IPS-18c (cell line): ENCODE data around the gene RC3H2.
"Not testable (repeated sequence)": the region's sequence is repeated elsewhere in the genome, so short reads cannot be mapped to it uniquely, and the experiment has no call there.

Experiments used
- H3K4me3 ChIP-seq: 2 replicates; pipeline ENCODE4 v1.7.0; 2013; ENCODE audit warnings: low read depth, mild to moderate bottlenecking, low read length, moderate library complexity; ENCODE audit not compliant: insufficient read depth
- H3K9me3 ChIP-seq: one replicate; pipeline ENCODE4 v1.6.1; 2013; ENCODE audit warnings: mild to moderate bottlenecking, low read length, moderate library complexity; ENCODE audit not compliant: control insufficient read depth, insufficient read depth

RC3H2 gene

DNA sequence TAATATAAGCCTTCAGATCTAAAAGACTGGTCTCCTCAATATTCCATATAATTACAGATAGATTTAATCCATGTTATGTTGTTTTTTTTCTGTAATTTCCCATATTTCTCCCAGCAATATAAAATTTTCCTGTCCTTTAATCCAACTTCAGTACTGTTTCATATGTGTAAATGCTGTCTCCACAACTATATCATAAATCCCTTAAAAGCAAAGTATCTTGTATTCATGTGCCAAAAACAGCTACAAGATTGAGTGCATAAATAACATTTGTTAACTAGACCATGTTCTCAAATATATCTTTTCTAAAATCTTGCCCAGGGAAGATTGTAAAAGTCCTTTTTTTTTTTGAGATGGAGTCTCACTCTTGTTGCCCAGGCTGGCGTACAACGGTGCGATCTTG is 41.8 kb downstream of the RC3H2 start:
- Histone ChIP-seq H3K4me3 (no peak overlapping the region), H3K9me3 (no peaks in the 10 kb centered on the region)

DNA sequence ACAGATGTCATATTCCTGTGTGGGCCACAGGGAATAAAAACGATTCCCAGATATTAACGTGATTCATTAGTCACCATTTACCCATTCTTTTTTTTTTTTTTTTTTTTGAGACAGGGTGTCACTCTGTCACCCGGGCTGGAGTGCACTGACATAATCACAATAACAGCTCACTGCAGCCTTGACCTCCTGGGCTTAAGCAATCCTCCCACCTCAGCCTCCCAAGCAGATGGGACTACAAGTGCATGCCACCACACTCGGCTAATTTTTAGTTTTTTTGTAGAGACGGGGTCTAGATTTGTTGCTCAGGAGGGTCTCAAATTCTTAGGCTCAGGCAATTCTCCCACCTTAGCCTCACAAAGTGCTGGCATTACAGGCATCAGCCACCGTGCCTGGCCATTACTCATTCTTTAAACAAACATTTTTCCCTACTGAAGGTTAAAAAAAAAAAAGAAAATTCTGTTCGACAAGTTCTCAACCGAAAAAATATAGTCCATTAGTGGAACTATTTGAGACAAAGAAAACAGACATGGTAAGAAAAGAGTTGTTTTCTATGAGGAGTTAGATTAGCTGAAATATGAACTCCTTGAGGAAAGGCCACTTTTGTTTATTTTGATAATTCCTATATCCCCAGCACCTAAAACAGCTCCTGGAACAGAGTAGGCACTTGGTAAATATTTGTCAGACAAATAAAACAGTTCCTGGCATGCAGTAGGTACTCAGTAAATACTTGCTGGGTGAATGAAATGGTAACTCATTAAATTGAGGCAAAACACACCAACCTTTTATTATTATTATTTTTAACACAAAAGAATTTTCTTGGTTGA is 44.6 kb downstream of the RC3H2 start:
- H3K9me3 ChIP-seq, result no peaks in the 10 kb centered on the region
- no peak overlapping the region for H3K4me3 ChIP-seq

DNA sequence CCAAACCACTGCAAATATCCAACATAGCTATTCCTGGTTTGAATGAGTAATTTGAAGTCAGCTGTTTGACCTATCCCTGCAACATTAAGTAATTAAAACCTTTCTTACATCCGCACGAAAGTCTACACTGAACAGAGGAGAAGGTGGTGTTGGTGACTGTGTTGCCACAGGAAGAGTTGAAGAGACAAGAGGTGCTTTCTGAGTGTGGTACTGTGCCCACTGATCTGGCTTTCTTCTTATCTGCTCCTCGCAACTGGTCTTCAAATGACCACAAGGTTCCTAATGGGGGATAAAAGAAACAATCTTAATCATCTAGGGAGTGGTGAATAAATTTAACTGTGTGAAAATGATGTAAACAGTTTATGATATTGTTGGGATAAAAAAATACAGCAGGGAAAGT is 47.3 kb downstream of the RC3H2 start:
- H3K9me3 ChIP-seq, result no peaks in the 10 kb centered on the region
- no peak overlapping the region for H3K4me3 ChIP-seq

DNA sequence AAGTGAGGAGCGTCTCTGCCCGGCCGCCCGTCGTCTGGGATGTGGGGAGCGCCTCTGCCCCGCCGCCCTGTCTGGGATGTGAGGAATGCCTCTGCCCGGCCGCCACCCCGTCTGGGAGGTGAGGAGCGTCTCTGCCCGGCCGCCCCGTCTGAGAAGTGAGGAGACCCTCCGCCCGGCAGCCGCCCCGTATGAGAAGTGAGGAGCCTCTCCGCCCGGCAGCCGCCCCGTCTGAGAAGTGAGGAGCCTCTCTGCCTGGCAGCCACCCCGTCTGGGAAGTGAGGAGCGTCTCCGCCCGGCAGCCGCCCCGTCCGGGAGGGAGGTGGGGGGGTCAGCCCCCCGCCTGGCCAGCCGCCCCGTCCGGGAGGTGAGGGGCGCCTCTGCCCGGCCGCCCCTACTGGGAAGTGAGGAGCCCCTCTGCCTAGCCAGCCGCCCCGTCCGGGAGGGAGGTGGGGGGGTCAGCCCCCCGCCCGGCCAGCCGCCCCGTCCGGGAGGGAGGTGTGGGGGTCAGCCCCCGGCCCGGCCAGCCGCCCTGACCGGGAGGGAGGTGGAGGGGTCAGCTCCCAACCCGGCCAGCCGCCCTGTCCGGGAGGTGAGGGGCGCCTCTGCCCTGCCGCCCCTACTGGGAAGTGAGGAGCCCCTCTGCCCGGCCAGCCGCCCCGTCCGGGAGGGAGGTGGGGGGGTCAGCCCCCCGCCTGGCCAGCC is 52.9 kb downstream of the RC3H2 start:
- not testable (repeated sequence) for H3K9me3 ChIP-seq, H3K4me3 ChIP-seq

DNA sequence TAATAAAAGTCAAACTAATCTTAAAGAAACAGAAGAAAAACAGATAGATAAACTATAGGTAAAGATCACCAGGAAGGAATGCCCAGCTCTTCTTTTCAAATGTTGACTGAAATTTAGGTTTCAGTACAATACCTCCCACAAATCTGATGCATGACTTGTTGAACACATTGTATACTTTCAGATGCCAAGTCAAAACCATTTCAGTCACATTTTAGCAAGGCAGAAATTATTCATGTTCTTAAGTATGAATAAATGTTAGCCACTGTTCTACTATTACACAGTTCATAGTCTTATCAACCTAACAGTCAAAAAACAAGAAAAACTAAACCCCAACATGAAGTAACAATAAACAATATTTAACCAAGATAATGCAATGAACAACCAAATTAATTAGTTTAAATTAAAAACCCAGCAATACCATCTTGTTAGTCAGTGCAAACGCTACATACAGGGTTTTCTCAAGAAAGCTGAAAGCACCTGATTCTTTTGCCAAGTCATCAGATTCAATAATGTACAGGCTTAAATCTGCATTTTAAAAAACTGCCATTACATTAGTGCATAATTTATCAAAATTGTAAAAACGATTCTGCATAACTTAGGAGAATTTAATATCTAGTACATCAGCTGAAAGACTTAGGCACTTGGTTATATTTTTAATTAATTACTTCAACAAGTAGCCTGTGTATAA is 56.8 kb downstream of the RC3H2 start:
- H3K9me3 ChIP-seq, result no peaks in the 10 kb centered on the region
- H3K4me3 ChIP-seq, result no peak overlapping the region

DNA sequence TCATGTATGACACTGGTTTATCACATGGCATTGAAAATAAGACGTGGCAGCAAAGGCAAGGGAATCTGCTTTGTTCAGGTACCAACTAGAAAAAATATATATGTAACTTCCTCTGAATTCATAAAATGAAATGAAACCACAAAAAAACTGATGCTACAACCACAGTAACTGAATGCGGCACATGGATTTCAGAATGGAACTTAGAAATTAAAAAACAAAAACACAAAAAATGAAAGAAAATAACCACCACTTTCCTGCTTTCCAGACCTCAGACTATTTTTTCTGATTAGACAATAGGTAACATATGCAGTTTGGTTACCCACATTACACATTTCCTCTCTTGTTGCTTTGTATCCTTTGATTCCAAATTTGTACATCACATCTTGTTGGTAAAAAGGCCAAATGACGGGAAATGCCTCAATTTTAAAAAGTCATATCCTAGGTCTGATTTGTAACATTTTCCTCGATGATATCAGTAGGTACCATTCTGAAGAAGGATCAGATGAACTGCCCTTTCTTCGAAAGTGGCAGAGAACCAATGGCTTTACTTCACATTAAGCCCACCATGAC is 58.7 kb downstream of the RC3H2 start:
- Histone ChIP-seq H3K4me3 (no peak overlapping the region), H3K9me3 (no peaks in the 10 kb centered on the region)

DNA sequence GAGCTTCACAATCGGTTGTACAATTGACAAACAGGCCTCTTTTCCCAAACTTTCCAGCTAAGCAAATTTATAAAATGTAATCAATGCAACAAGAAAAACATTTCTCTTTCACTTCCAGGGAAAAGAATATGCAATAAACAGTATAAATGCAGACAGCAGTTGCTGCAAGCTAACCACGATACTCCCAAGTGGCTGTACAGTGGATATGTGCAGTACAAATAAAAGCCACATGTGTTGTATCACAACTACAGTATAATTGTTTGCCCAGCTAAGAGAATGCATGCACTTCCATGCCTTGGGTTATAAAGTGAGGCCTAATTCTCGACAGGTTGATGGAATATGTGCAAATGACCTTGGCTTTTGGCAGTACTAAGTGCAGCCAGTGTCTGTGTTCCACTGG is 60.0 kb downstream of the RC3H2 start:
- Histone ChIP-seq H3K9me3 (no peaks in the 10 kb centered on the region), H3K4me3 (no peak overlapping the region)

DNA sequence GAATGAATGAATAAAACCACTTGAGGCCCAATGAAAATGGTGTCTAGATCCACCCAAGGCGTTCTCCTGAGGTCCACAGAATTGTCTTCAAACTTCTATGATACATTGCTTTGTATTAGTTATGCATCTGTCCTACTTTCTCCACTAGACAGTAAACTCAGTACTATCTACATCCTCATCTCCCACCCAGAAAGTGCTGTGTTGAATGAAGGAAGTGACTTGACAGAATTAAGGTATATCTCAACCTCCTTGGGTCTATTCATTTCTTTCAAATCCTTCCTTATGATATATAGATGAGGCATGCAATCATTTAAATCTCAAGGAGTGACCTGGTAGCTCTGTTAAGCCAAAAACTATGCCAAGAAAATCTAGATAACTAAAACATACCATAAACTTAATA is 61.0 kb downstream of the RC3H2 start:
- H3K9me3 ChIP-seq, result peaks cover 2% of the 10 kb centered on the region
- H3K4me3 ChIP-seq, result no peak overlapping the region

DNA sequence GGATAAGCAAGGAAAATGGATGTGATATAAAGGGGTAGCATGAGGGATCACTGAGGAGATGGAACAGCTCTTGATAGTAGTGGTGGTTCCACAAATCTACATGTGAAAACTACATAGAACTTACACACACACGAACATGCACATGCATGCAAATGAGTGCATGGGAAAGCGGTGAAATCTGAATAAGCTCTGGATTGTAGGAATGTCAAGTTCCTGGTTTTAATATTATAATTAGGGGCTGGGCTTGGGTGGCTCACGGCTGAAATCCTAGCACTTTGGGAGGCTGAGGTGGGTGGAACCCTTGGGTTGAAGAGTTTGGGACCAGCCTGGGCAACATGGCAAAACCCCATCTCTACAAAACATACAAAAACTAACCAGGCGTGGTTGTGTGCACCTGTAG is 63.7 kb downstream of the RC3H2 start:
- H3K4me3 ChIP-seq, result no peak overlapping the region
- H3K9me3 ChIP-seq, result peaks cover 2% of the 10 kb centered on the region

DNA sequence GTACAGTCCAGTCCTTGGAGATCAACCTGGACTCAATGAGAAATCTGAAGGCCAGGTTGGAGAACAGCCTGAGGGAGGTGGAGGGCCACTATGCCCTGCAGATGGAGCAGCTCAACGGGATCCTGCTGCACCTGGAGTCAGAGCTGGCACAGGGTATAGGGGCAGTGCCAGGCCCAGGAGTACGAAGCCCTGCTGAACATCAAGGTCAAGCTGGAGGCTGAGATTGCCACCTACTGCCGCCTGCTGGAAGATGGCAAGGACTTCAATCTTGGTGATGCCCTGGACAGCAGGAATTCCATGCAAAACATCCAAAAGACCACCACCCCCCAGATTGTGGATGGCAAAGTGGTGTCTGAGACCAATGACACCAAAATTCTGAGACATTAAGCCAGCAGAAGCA is 66.7 kb downstream of the RC3H2 start:
- H3K9me3 ChIP-seq, H3K4me3 ChIP-seq: not testable (repeated sequence)

DNA sequence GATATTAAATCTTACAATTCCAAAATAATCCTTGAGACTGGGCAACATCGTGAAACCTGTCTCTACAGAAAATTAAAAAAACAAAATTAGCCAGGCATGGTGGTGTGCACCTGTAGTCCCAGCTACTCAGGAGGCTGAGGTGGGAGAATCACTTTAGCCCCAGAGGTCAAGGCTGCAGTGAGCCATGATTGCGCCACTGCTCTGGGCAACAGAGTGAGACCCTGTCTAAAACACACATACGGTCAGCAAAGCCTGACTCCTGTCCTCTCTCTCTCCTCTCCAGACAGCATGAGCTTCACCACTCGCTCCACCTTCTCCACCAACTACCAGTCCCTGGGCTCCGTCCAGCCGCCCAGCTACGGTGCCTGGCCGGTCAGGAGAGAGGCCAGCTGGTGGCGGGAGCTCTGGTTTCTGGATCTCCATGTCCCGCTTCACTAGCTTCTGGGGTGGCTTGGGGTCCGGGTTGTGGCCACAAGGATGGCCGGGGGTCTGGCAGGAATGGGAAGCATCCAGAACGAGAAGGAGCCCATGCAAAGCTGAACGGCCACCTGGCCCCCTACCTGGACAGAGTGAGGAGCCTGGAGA is 67.8 kb downstream of the RC3H2 start:
- Histone ChIP-seq H3K4me3 (no peak overlapping the region), H3K9me3 (peaks cover 2% of the 10 kb centered on the region)

DNA sequence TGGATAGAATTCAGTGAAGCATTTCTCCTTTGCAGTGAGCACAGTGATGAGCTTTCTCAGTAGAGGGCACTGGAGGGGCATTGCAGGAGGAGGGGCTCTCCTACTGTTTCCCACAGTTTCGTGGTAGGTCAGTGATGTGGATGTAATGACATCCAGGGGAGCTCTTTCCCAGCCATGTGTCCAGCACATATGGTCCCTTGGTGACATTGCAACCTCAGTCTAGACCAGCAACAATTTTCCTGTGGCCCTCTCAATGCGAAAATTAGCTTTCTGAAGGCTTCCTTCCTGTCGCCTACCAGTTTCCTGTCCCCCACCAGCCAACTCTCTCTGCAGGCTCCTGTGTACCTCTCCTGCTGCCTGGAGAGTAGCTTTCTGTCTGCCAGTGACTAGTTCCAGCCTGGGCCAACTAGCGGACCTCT is 69.8 kb downstream of the RC3H2 start:
- Histone ChIP-seq H3K9me3 (peaks cover 2% of the 10 kb centered on the region), H3K4me3 (no peak overlapping the region)

DNA sequence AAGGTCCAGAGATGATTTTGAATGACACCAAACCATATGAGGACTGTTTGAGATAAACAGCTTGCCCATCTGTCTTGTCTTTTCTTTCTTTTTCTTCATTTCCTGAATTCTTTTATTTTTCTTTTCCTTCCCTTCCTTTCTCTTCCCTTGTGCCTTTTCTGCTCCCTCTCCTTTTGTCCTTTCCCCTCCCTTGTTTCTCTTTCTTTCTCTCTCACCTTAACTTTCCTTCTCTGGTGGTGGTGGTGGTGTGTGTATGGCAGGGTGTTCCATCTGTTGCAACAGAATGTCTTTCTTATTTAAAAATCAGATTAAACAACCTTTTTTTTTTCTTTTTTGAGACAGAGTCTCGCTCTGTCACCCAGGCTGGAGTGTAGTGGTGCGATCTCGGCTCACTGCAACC is 73.0 kb downstream of the RC3H2 start:
- H3K9me3 ChIP-seq, result no peaks in the 10 kb centered on the region

DNA sequence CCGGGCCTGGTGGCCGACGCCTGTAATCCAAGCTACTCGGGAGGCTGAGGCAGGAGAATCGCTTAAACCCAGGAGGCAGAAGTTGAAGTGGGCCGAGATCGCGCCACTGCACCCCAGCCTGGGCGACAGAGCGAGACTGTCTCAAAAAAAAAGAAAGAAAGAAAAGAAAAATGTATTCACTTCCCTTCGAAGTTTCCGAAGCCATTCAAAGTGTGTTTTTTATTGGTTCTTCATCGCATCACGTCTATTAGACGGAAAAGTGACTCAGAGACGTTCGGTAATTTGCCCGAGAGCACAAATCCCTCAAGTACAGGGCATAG is 76.2 kb downstream of the RC3H2 start:
- not testable (repeated sequence) for H3K9me3 ChIP-seq, H3K4me3 ChIP-seq

More for the DNA sequence above, 73.0 kb downstream of the RC3H2 start:
- H3K4me3 ChIP-seq, result no peak overlapping the region

DNA sequence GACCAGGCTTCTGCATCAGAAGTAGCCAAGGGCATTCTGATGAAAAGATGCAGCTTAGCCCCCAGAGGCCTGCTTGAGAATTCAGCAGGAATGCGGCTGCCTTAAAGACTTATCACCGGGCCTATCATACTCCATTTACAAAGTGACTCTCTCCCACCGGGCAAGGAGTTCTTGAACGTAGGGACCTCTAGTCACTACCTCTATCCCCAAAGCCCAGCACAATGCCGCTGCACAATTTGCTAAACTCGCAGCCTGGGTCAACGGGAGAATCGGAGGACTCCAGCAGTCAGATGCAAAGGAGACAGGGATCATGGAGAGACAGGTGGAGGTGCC is 77.4 kb downstream of the RC3H2 start:
- peak overlapping the region; percentile 96 for H3K4me3 ChIP-seq
- no peaks in the 10 kb centered on the region for H3K9me3 ChIP-seq

DNA sequence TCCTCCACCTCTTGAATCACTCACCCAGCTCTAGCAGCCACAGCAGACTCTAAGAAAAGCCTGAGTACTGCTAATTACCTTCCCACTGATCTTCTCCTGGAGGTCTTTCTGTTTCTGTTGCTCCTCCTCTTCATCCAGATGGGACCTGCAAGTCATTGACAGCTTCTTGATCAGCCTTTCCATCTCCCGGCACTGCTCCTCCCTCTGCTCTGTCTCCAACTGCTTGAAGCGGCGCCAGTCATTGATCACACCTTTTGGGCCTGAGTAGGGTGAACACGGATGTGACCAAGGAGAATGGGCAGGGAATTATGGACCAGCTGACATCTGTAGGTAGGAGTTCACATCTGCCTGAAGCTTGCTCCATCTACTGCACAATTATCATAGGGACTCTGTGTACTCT is 82.2 kb downstream of the RC3H2 start:
- Histone ChIP-seq H3K9me3 (no peaks in the 10 kb centered on the region), H3K4me3 (no peak overlapping the region)

DNA sequence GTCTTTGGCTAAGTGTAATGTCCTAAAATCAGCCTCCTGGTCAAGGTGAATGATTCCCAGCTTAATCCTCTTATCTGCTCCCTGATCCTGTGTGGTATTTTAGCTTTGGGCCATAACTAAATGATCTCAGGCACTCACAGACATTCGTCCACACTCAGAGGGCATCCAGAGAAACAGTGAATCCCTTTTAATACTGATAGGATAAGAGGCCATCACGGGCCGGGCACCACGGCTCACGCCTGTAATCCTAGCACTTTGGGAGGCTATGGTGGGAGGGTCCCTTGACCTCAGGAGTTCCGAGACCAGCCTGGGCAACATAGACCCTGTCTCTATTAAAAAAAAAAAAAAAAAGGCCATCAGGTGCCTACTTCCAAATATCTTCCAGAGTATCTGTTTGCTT is 83.1 kb downstream of the RC3H2 start:
- Histone ChIP-seq H3K4me3 (no peak overlapping the region), H3K9me3 (no peaks in the 10 kb centered on the region)
